Measurements from ENCODE around the gene TAB3.

TAB3 gene

GRCh38 chrX:30889147-30890140 is at the start of gene TAB3:
TSS of gene TAB3 (minus strand) at chrX:30889254. CDS start at chrX:30859588, 29,666 bp downstream.
- peak; percentile 98 for DNase-seq

GRCh38 chrX:30938295-30938694 is 49.2 kb upstream of the TAB3 start:
- no peak for DNase-seq

- no peak for DNase-seq
Measured at GRCh38 chrX:30935985-30936384, 46.9 kb upstream of the TAB3 start.

- DNase-seq = no peak
Measured at GRCh38 chrX:30931920-30932319, 42.9 kb upstream of the TAB3 start.

- DNase-seq = no peak
Measured at GRCh38 chrX:30930679-30931078, 41.6 kb upstream of the TAB3 start.

- no peak for DNase-seq
Measured at GRCh38 chrX:30930143-30930542, 41.1 kb upstream of the TAB3 start.

GRCh38 chrX:30920271-30920670 is 31.2 kb upstream of the TAB3 start:
- no peak for DNase-seq

GRCh38 chrX:30918480-30918879 is 29.4 kb upstream of the TAB3 start:
- DNase-seq = no peak

GRCh38 chrX:30913492-30913891 is 24.4 kb upstream of the TAB3 start:
- no peak for DNase-seq

GRCh38 chrX:30910124-30910860 is 21.2 kb upstream of the TAB3 start:
- no peak for DNase-seq

- DNase-seq = no peak
Measured at GRCh38 chrX:30906726-30907125, 17.7 kb upstream of the TAB3 start.

- DNase-seq = no peak
Measured at GRCh38 chrX:30905321-30905720, 16.3 kb upstream of the TAB3 start.

- DNase-seq = no peak
Measured at GRCh38 chrX:30904632-30905031, 15.6 kb upstream of the TAB3 start.

- DNase-seq = no peak
Measured at GRCh38 chrX:30904186-30904585, 15.1 kb upstream of the TAB3 start.

GRCh38 chrX:30900227-30900626 is 11.2 kb upstream of the TAB3 start:
- DNase-seq = no peak

GRCh38 chrX:30898886-30899285 is 9.8 kb upstream of the TAB3 start:
- no peak for DNase-seq

GRCh38 chrX:30895370-30895769 is 6.3 kb upstream of the TAB3 start:
- no peak for DNase-seq

- no peak for DNase-seq
Measured at GRCh38 chrX:30893206-30893605, 4.2 kb upstream of the TAB3 start.

- no peak for DNase-seq
Measured at GRCh38 chrX:30892591-30892990, 3.5 kb upstream of the TAB3 start.

GRCh38 chrX:30888526-30889146 is 418 bp downstream of the TAB3 start:
- peak; percentile 20 for DNase-seq

- DNase-seq = no peak
Measured at GRCh38 chrX:30887721-30888120, 1.3 kb downstream of the TAB3 start.

- no peak for DNase-seq
Measured at GRCh38 chrX:30887288-30887687, 1.8 kb downstream of the TAB3 start.

GRCh38 chrX:30885136-30885535 is 3.9 kb downstream of the TAB3 start:
- no peak for DNase-seq

GRCh38 chrX:30883138-30883537 is 5.9 kb downstream of the TAB3 start:
- DNase-seq = no peak

All from NCI-H146 (cell line).